Measurements from ENCODE around the gene KAZN.

KAZN gene

GRCh38 chr1:14756589-14757285, 158.3 kb downstream of the KAZN start:
- Histone ChIP-seq H3K27ac (ENCODE audit: low read depth, low read length, poor library complexity, severe bottlenecking) (no peak overlapping the region), H3K4me2 (ENCODE audit: low read length) (no peak overlapping the region)
- no peak for TF ChIP-seq EZH2 (IDR thresholded peaks at IDR 0.05; ENCODE audit: borderline replicate concordance, low read length)
- TF ChIP-seq CTCF (IDR thresholded peaks at IDR 0.05; ENCODE audit: low read length): no peak

GRCh38 chr1:14757286-14757625, 158.8 kb downstream of the KAZN start:
- Histone ChIP-seq H3K4me1 (ENCODE audit: insufficient read depth, low read length, severe bottlenecking) (no peaks in the 10 kb centered on the region), H3K79me2 (ENCODE audit: insufficient read depth, low read length) (no peaks in the 10 kb centered on the region), H2AFZ (ENCODE audit: low read length) (no peak overlapping the region), H3K4me3 (ENCODE audit: low read depth, low read length, poor library complexity, severe bottlenecking) (no peak overlapping the region), H3K27ac (ENCODE audit: low read depth, low read length, poor library complexity, severe bottlenecking) (no peak overlapping the region), H4K20me1 (ENCODE audit: insufficient read depth, low read length) (no peaks in the 10 kb centered on the region), H3K27me3 (ENCODE audit: insufficient read depth, low read length) (peaks cover 7% of the 10 kb centered on the region; the same call in 1 of the 2 replicates), H3K4me2 (ENCODE audit: low read length) (no peak overlapping the region), H3K9ac (ENCODE audit: low read length) (no peak overlapping the region), H3K36me3 (ENCODE audit: insufficient read depth, low read length) (no peaks in the 10 kb centered on the region), H3F3A (ENCODE audit: insufficient read depth, low read length) (no peaks in the 10 kb centered on the region), H3K9me3 (ENCODE audit: low read length) (no peaks in the 10 kb centered on the region), H3K9me2 (ENCODE audit: low read depth, low read length) (no peaks in the 10 kb centered on the region)
- TF ChIP-seq EZH2 (IDR thresholded peaks at IDR 0.05; ENCODE audit: borderline replicate concordance, low read length) (no peak), CTCF (IDR thresholded peaks at IDR 0.05; ENCODE audit: low read length) (no peak)

More at GRCh38 chr1:14756589-14757285, 158.3 kb downstream of the KAZN start:
- H3K36me3 ChIP-seq (ENCODE audit: insufficient read depth, low read length): no peaks in the 10 kb centered on the region
- H3K4me1 ChIP-seq (ENCODE audit: insufficient read depth, low read length, severe bottlenecking): no peaks in the 10 kb centered on the region
- no peaks in the 10 kb centered on the region for H3K79me2 ChIP-seq (ENCODE audit: insufficient read depth, low read length)
- no peaks in the 10 kb centered on the region for H3F3A ChIP-seq (ENCODE audit: insufficient read depth, low read length)
- peaks cover 7% of the 10 kb centered on the region; the same call in 1 of the 2 replicates for H3K27me3 ChIP-seq (ENCODE audit: insufficient read depth, low read length)
- H3K9ac ChIP-seq (ENCODE audit: low read length): no peak overlapping the region
- no peak overlapping the region for H3K4me3 ChIP-seq (ENCODE audit: low read depth, low read length, poor library complexity, severe bottlenecking)
- H3K9me3 ChIP-seq (ENCODE audit: low read length): no peaks in the 10 kb centered on the region
- H2AFZ ChIP-seq (ENCODE audit: low read length): no peak overlapping the region
- H4K20me1 ChIP-seq (ENCODE audit: insufficient read depth, low read length): no peaks in the 10 kb centered on the region
- H3K9me2 ChIP-seq (ENCODE audit: low read depth, low read length): no peaks in the 10 kb centered on the region

GRCh38 chr1:14759042-14759818, 160.7 kb downstream of the KAZN start:
- no peaks in the 10 kb centered on the region for H3F3A ChIP-seq (ENCODE audit: insufficient read depth, low read length)
- H3K36me3 ChIP-seq (ENCODE audit: insufficient read depth, low read length): no peaks in the 10 kb centered on the region
- H3K9me2 ChIP-seq (ENCODE audit: low read depth, low read length): no peaks in the 10 kb centered on the region
- no peaks in the 10 kb centered on the region for H3K79me2 ChIP-seq (ENCODE audit: insufficient read depth, low read length)
- H4K20me1 ChIP-seq (ENCODE audit: insufficient read depth, low read length): no peaks in the 10 kb centered on the region
- no peak overlapping the region for H3K4me3 ChIP-seq (ENCODE audit: low read depth, low read length, poor library complexity, severe bottlenecking)
- no peak overlapping the region for H3K27ac ChIP-seq (ENCODE audit: low read depth, low read length, poor library complexity, severe bottlenecking)
- TF ChIP-seq CTCF (IDR thresholded peaks at IDR 0.05; ENCODE audit: low read length) (no peak), EZH2 (IDR thresholded peaks at IDR 0.05; ENCODE audit: borderline replicate concordance, low read length) (no peak)
- no peak overlapping the region for H3K9ac ChIP-seq (ENCODE audit: low read length)
- peaks cover 3% of the 10 kb centered on the region; the same call in 1 of the 2 replicates for H3K27me3 ChIP-seq (ENCODE audit: insufficient read depth, low read length)
- no peak overlapping the region for H2AFZ ChIP-seq (ENCODE audit: low read length)
- no peaks in the 10 kb centered on the region for H3K9me3 ChIP-seq (ENCODE audit: low read length)
- no peak overlapping the region for H3K4me2 ChIP-seq (ENCODE audit: low read length)
- no peaks in the 10 kb centered on the region for H3K4me1 ChIP-seq (ENCODE audit: insufficient read depth, low read length, severe bottlenecking)
